DND-41 (cell line): ENCODE data around the gene CALML6.

ENCODE experiments used
- ATAC-seq: fragments of 200-7000 bp; cut with Tn5 transposase; 3 replicates; pipeline ENCODE4 v1.9.1; 2021; ENCODE audit warnings: low read depth; ENCODE audit not compliant: insufficient read depth
- DNase-seq: peaks from one replicate; pipeline ENCODE4 v3.0.0-alpha.2; 2020
- H2AFZ ChIP-seq: 2 replicates; pipeline ENCODE4 v1.6.0; 2012; ENCODE audit warnings: low read depth, low read length
- H3K27ac ChIP-seq: 2 replicates; pipeline ENCODE4 v1.5.1; 2012; ENCODE audit warnings: low read length, inconsistent platforms
- H3K27me3 ChIP-seq: fragments of 200-600 bp; sonication (generic); 2 replicates; pipeline ENCODE4 v1.6.0; 2012; ENCODE audit warnings: low read length, mild to moderate bottlenecking, inconsistent platforms; ENCODE audit not compliant: insufficient read depth, poor library complexity
- H3K36me3 ChIP-seq: 2 replicates; pipeline ENCODE4 v1.5.1; 2012; ENCODE audit warnings: low read length, inconsistent platforms; ENCODE audit not compliant: insufficient read depth
- H3K4me1 ChIP-seq: 2 replicates; pipeline ENCODE4 v1.5.1; 2012; ENCODE audit warnings: mild to moderate bottlenecking, low read length; ENCODE audit not compliant: insufficient read depth
- H3K4me2 ChIP-seq: 2 replicates; pipeline ENCODE4 v1.6.0; 2012; ENCODE audit warnings: mild to moderate bottlenecking, moderate library complexity, low read length, inconsistent platforms; ENCODE audit not compliant: insufficient read depth
- H3K4me3 ChIP-seq, 2 experiments: fragments of 200-600 bp in 1 of 2; shearing (Covaris generic) in 1 of 2; 2 replicates each; pipeline ENCODE4 v1.5.1; 2012 to 2016; ENCODE audit warnings: inconsistent platforms in 2 of 2, low read length in 2 of 2, mild to moderate bottlenecking in 2 of 2, low read depth in 1 of 2, moderate library complexity in 1 of 2
- H3K79me2 ChIP-seq: 2 replicates; pipeline ENCODE4 v1.6.0; 2012; ENCODE audit warnings: low read length, inconsistent platforms; ENCODE audit not compliant: insufficient read depth
- H3K9ac ChIP-seq: 2 replicates; pipeline ENCODE4 v1.6.0; 2012; ENCODE audit warnings: low read depth, mild to moderate bottlenecking, inconsistent platforms, low read length, moderate library complexity
- H3K9me3 ChIP-seq: 2 replicates; pipeline ENCODE4 v1.5.1; 2012; ENCODE audit warnings: low read length, moderate library complexity, mild to moderate bottlenecking, inconsistent platforms; ENCODE audit not compliant: insufficient read depth, severe bottlenecking
- H4K20me1 ChIP-seq: 2 replicates; pipeline ENCODE4 v1.6.0; 2012; ENCODE audit warnings: low read length; ENCODE audit not compliant: insufficient read depth
- CTCF ChIP-seq: IDR thresholded peaks from 2 replicates; pipeline ENCODE4 v1.5.1; 2012; ENCODE audit warnings: borderline replicate concordance, low read length, moderate library complexity, mild to moderate bottlenecking; ENCODE audit not compliant: poor library complexity, severe bottlenecking; ENCODE audit errors: extremely low read depth
- EZH2 ChIP-seq: IDR thresholded peaks from 3 replicates; pipeline ENCODE4 v1.6.1; 2012; ENCODE audit warnings: borderline replicate concordance, low read depth, mild to moderate bottlenecking, moderate library complexity, low read length, inconsistent platforms; ENCODE audit not compliant: severe bottlenecking

Gene CALML6

GRCh38 chr1:1894354-1895059 lies 20.6 kb upstream of the CALML6 start:
- peaks cover 26% of the 10 kb centered on the region for H3K79me2 ChIP-seq
- H3K4me2 ChIP-seq: no peak overlapping the region
- no peaks in the 10 kb centered on the region for H3K27me3 ChIP-seq
- no peak overlapping the region for H2AFZ ChIP-seq
- no peak overlapping the region for H3K27ac ChIP-seq
- TF ChIP-seq CTCF: no peak
- TF ChIP-seq EZH2: no peak
- H3K4me3 ChIP-seq: no peak overlapping the region
- no peaks in the 10 kb centered on the region for H3K36me3 ChIP-seq
- no peak overlapping the region for H3K9ac ChIP-seq
- H3K4me1 ChIP-seq: peaks cover 12% of the 10 kb centered on the region
- no peak for DNase-seq
- H4K20me1 ChIP-seq: peaks cover 8% of the 10 kb centered on the region
- H3K9me3 ChIP-seq: no peaks in the 10 kb centered on the region
- ATAC-seq: no peak

- H3K36me3 ChIP-seq: no peaks in the 10 kb centered on the region
- no peak for TF ChIP-seq EZH2
- TF ChIP-seq CTCF: no peak
- H3K27me3 ChIP-seq: no peaks in the 10 kb centered on the region
- no peak overlapping the region for H3K27ac ChIP-seq
- no peak overlapping the region for H2AFZ ChIP-seq
- H3K9ac ChIP-seq: no peak overlapping the region
- ATAC-seq: no peak
- no peak for DNase-seq
- peaks cover 8% of the 10 kb centered on the region for H4K20me1 ChIP-seq
- no peak overlapping the region for H3K4me2 ChIP-seq
- no peak overlapping the region for H3K4me3 ChIP-seq
- H3K79me2 ChIP-seq: peaks cover 21% of the 10 kb centered on the region
- peaks cover 12% of the 10 kb centered on the region for H3K4me1 ChIP-seq
- H3K9me3 ChIP-seq: no peaks in the 10 kb centered on the region
Measured at GRCh38 chr1:1895060-1895418, 20.0 kb upstream of the CALML6 start.

- no peaks in the 10 kb centered on the region for H3K27me3 ChIP-seq
- TF ChIP-seq CTCF (no peak), EZH2 (no peak)
- peaks cover 12% of the 10 kb centered on the region for H3K4me1 ChIP-seq
- peaks cover 15% of the 10 kb centered on the region for H3K79me2 ChIP-seq
- H3K4me3 ChIP-seq: no peak overlapping the region
- H3K36me3 ChIP-seq: no peaks in the 10 kb centered on the region
- DNase-seq (peak; percentile 44), ATAC-seq (no peak)
- H4K20me1 ChIP-seq: peaks cover 8% of the 10 kb centered on the region
- no peak overlapping the region for H3K9ac ChIP-seq
- H2AFZ ChIP-seq: no peak overlapping the region
- H3K4me2 ChIP-seq: no peak overlapping the region
- no peak overlapping the region for H3K27ac ChIP-seq
- H3K9me3 ChIP-seq: no peaks in the 10 kb centered on the region
Measured at GRCh38 chr1:1895456-1896336, 19.4 kb upstream of the CALML6 start.
